H1 (cell line): Measurements from ENCODE around the gene ARHGAP5. TPM values are rescaled to one million over a fixed set of nuclear protein-coding genes. Genes with fewer than 3 reads are reported as not detected.

Source experiments
- BRCA1 ChIP-seq: IDR thresholded peaks from 2 replicates; pipeline ENCODE4 v1.6.1; 2012; ENCODE audit warnings: low read depth, low read length, improper control_type of control experiment
- CHD2 ChIP-seq: IDR thresholded peaks from 2 replicates; pipeline ENCODE4 v1.6.1; 2012; ENCODE audit warnings: low read length, improper control_type of control experiment
- CHD7 ChIP-seq: fragments of 300-600 bp; sonication (generic); IDR thresholded peaks from 2 replicates; pipeline ENCODE4 v1.7.1; 2012; ENCODE audit warnings: low read length, moderate library complexity, mild to moderate bottlenecking, inconsistent platforms; ENCODE audit not compliant: insufficient replicate concordance
- CTCF ChIP-seq, 3 experiments: IDR thresholded peaks; 1 replicate in 2 of 3; 2 replicates in 1 of 3; pipeline versions ENCODE4 v1.5.1 to v1.6.1; 2011; ENCODE audit warnings: low read length in 3 of 3, mild to moderate bottlenecking in 3 of 3, inconsistent platforms in 2 of 3, low read depth in 1 of 3, moderate library complexity in 1 of 3; ENCODE audit not compliant: insufficient read depth in 1 of 3; ENCODE audit errors: control extremely low read depth in 1 of 3
- HDAC2 ChIP-seq, 2 experiments: fragments of 300-600 bp in 1 of 2; sonication (generic) in 1 of 2; IDR thresholded peaks; 2 replicates each; pipeline ENCODE4 v1.6.1; 2011 to 2012; ENCODE audit warnings: low read depth in 2 of 2, low read length in 2 of 2, mild to moderate bottlenecking in 2 of 2, moderate library complexity in 2 of 2, borderline replicate concordance in 1 of 2, inconsistent platforms in 1 of 2
- POLR2A ChIP-seq, 2 experiments: IDR thresholded peaks; 1 replicate in 1 of 2; 2 replicates in 1 of 2; pipeline ENCODE4 v1.6.1; 2011; ENCODE audit warnings: low read depth in 2 of 2, low read length in 2 of 2, mild to moderate bottlenecking in 2 of 2; ENCODE audit errors: control extremely low read depth in 1 of 2
- SP1 ChIP-seq: IDR thresholded peaks from 2 replicates; pipeline ENCODE4 v1.6.1; 2011; ENCODE audit warnings: low read depth, low read length
- polyA plus RNA-seq, 7 experiments: library from polyadenylated mRNA; depleted of rRNA in 3 of 7; stranded (reverse) in 5 of 7; unstranded in 2 of 7; fragments of >200 nt in 5 of 7; fragments of 200-250 nt in 2 of 7; gene quantifications; 1 replicate in 5 of 7; 2 replicates in 1 of 7; 4 replicates in 1 of 7; pipeline versions ENCODE4 v1.2.1 to v1.2.3, GENCODE V29; 2011 to 2013; ENCODE audit warnings: missing spikeins in 2 of 7, mixed read lengths in 2 of 7
- total RNA-seq: library from RNA; stranded (reverse); fragmentation: NEBNext Ultra II Directional; extraction: Animal tissue kit (Norgen Biotek cat#: 25700); gene quantifications from 2 replicates; pipeline ENCODE4 v1.2.1, GENCODE V29; 2021

The ARHGAP5 gene
- total and polyA plus RNA-seq, 2 of the 8 experiments (the other 6 are each of a cell fraction or from before 2014, with no cell fraction given): 7.8 to 77.3 TPM

GRCh38 chr14:32202998-32203882 lies 126.1 kb downstream of the ARHGAP5 start, which contains the start of gene RNU6-8 (continued):
- TF ChIP-seq CHD7: no peak
- TF ChIP-seq SP1: no peak
- no peak for TF ChIP-seq HDAC2 (IDR thresholded peaks at IDR 0.05; ENCODE audit: borderline replicate concordance in 1 of 2, low read depth in 2 of 2, low read length in 2 of 2)
- TF ChIP-seq POLR2A (IDR thresholded peaks at IDR 0.05; ENCODE audit: control extremely low read depth in 1 of 2, low read depth in 2 of 2, low read length in 2 of 2): no peak
- no peak for TF ChIP-seq CHD2
- no peak for TF ChIP-seq BRCA1
- TF ChIP-seq CTCF (IDR thresholded peaks at IDR 0.05; ENCODE audit: control extremely low read depth in 1 of 3, insufficient read depth in 1 of 3, low read depth in 1 of 3, low read length in 3 of 3): no peak
